ENCODE results near the gene OSBPL1A. TPM values are rescaled to one million over a fixed set of nuclear protein-coding genes. Genes with fewer than 3 reads are reported as not detected.

OSBPL1A gene
- total RNA-seq, 1 experiment from 2014 or later = 21.5 TPM

DNA sequence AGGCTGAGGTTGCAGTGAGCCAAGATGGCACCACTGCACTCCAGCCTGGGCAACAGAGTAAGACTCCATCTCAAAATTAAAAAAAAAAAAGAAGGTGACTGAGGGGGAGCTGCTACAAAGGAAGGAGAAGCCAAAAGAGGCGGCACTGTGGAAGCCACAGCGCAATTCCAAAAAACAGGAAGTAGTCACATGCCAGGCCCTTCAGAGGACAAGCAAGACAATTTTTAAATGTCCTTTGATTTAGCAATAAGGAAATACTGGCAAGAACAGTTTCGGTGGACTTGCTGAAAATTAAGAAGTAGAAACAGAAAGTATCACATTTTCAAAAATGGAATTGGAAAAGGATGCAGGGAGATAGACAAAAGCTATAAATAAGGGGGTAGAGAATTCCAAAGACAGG lies 122.8 kb downstream of the OSBPL1A start:
- H3K36me3 Mint-ChIP-seq (ENCODE audit: insufficient read depth, unreplicated experiment) = no peaks in the 10 kb centered on the region
- H3K27me3 Mint-ChIP-seq (ENCODE audit: insufficient read depth, unreplicated experiment) = no peaks in the 10 kb centered on the region
- no peak overlapping the region for H3K27ac Mint-ChIP-seq (ENCODE audit: low read depth, unreplicated experiment)
- BruUV-seq (replicated peaks) = no TSS peak
- intact Hi-C loops (cut with micrococcal nuclease) = no loop called here
- H3K4me3 Mint-ChIP-seq (ENCODE audit: unreplicated experiment) = no peak overlapping the region
- ChIA-PET POLR2A (interaction anchor here (0.6 kb wide), 1 partner anchor 853 kb away, joined by 3 read pairs; no protein-coding TSS in a partner anchor), CTCF (interaction anchor here (0.6 to 1.8 kb wide), 5 partner anchors 14 to 136 kb away, joined by 3 to 8 read pairs (median 4); partner anchors contain the start of gene CABYR)
- TF ChIP-seq, protein P1, sequence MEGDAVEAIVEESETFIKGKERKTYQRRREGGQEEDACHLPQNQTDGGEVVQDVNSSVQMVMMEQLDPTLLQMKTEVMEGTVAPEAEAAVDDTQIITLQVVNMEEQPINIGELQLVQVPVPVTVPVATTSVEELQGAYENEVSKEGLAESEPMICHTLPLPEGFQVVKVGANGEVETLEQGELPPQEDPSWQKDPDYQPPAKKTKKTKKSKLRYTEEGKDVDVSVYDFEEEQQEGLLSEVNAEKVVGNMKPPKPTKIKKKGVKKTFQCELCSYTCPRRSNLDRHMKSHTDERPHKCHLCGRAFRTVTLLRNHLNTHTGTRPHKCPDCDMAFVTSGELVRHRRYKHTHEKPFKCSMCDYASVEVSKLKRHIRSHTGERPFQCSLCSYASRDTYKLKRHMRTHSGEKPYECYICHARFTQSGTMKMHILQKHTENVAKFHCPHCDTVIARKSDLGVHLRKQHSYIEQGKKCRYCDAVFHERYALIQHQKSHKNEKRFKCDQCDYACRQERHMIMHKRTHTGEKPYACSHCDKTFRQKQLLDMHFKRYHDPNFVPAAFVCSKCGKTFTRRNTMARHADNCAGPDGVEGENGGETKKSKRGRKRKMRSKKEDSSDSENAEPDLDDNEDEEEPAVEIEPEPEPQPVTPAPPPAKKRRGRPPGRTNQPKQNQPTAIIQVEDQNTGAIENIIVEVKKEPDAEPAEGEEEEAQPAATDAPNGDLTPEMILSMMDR (IDR thresholded peaks at IDR 0.05; ENCODE audit: unreplicated experiment) = no peak
- no peak for DNase-seq (ENCODE audit: unreplicated experiment)
- no peaks in the 10 kb centered on the region for H3K9me3 Mint-ChIP-seq (ENCODE audit: unreplicated experiment)
- peaks cover 10% of the 10 kb centered on the region for H3K4me1 Mint-ChIP-seq (ENCODE audit: insufficient read depth, unreplicated experiment)

DNA sequence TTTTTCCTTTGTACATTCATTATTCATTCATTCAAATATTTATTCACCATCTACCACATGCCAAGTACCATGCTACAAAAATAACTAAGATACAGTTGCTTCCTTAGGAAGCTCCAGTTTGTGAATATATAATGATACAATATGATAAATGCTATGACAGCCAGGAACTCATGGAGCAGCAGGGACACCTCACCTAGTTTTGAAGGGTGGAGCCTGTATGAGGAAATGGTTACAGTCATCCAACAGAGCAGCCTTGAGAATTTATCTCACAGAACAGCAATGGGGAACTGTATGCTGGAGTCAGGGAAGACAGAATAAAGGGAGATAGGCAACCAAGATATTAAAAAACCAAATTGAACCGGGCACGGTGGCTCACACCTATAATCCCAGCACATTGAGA lies 124.0 kb downstream of the OSBPL1A start:
- H3K27me3 Mint-ChIP-seq (ENCODE audit: insufficient read depth, unreplicated experiment) = no peaks in the 10 kb centered on the region
- no peak overlapping the region for H3K4me3 Mint-ChIP-seq (ENCODE audit: unreplicated experiment)
- TF ChIP-seq, protein P1 (IDR thresholded peaks at IDR 0.05; ENCODE audit: unreplicated experiment) = no peak
- ChIA-PET POLR2A (interaction anchor here (0.7 to 1.8 kb wide), 3 partner anchors 11 to 445 kb away, joined by 3 to 5 read pairs (median 4); no protein-coding TSS in a partner anchor), CTCF (interaction anchor here (0.6 to 1.8 kb wide), 3 partner anchors 66 to 97 kb away, joined by 3 to 8 read pairs (median 3); no protein-coding TSS in a partner anchor)
- no TSS peak for BruUV-seq (replicated peaks)
- H3K27ac Mint-ChIP-seq (ENCODE audit: low read depth, unreplicated experiment) = no peak overlapping the region
- H3K36me3 Mint-ChIP-seq (ENCODE audit: insufficient read depth, unreplicated experiment) = no peaks in the 10 kb centered on the region
- DNase-seq (ENCODE audit: unreplicated experiment) = peak; percentile 24
- H3K9me3 Mint-ChIP-seq (ENCODE audit: unreplicated experiment) = no peaks in the 10 kb centered on the region
- peaks cover 22% of the 10 kb centered on the region for H3K4me1 Mint-ChIP-seq (ENCODE audit: insufficient read depth, unreplicated experiment)
- intact Hi-C loops (cut with micrococcal nuclease) = no loop called here

DNA sequence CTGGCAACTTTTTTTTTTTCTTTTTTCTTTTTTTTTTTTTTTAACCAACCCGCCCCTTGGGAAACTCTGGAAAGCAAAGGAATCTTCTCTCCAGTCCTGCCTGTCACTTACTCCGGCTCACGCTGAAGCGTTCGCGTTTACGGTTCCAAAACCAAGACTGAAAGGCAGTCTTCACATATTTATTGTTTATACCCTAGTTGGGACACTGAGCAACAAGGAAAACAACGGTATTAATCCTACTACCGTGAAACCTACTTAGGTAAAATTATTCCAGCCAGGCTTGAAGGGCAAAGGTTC lies 125.4 kb downstream of the OSBPL1A start:
- H3K4me1 Mint-ChIP-seq (ENCODE audit: insufficient read depth, unreplicated experiment) = peaks cover 26% of the 10 kb centered on the region
- H3K27me3 Mint-ChIP-seq (ENCODE audit: insufficient read depth, unreplicated experiment) = no peaks in the 10 kb centered on the region
- ChIA-PET POLR2A (interaction anchor here (0.5 to 3.2 kb wide), 6 partner anchors 9 to 1452 kb away, joined by 3 to 23 read pairs (median 7); partner anchors contain the start of genes CABYR and OSBPL1A), CTCF (interaction anchor here (1.1 to 1.5 kb wide), 2 partner anchors 19 to 96 kb away, joined by 4 to 6 read pairs; no protein-coding TSS in a partner anchor)
- no peak for DNase-seq (ENCODE audit: unreplicated experiment)
- peak overlapping the region; percentile 65 for H3K27ac Mint-ChIP-seq (ENCODE audit: low read depth, unreplicated experiment)
- peak overlapping the region; percentile 96 for H3K4me3 Mint-ChIP-seq (ENCODE audit: unreplicated experiment)
- intact Hi-C loops (cut with micrococcal nuclease) = loop anchor here (1.0 kb wide), 1 partner anchor 96 kb away; no protein-coding TSS in a partner anchor
- no TSS peak for BruUV-seq (replicated peaks)
- no peaks in the 10 kb centered on the region for H3K9me3 Mint-ChIP-seq (ENCODE audit: unreplicated experiment)
- TF ChIP-seq, protein P1 (IDR thresholded peaks at IDR 0.05; ENCODE audit: unreplicated experiment) = no peak
- no peaks in the 10 kb centered on the region for H3K36me3 Mint-ChIP-seq (ENCODE audit: insufficient read depth, unreplicated experiment)

DNA sequence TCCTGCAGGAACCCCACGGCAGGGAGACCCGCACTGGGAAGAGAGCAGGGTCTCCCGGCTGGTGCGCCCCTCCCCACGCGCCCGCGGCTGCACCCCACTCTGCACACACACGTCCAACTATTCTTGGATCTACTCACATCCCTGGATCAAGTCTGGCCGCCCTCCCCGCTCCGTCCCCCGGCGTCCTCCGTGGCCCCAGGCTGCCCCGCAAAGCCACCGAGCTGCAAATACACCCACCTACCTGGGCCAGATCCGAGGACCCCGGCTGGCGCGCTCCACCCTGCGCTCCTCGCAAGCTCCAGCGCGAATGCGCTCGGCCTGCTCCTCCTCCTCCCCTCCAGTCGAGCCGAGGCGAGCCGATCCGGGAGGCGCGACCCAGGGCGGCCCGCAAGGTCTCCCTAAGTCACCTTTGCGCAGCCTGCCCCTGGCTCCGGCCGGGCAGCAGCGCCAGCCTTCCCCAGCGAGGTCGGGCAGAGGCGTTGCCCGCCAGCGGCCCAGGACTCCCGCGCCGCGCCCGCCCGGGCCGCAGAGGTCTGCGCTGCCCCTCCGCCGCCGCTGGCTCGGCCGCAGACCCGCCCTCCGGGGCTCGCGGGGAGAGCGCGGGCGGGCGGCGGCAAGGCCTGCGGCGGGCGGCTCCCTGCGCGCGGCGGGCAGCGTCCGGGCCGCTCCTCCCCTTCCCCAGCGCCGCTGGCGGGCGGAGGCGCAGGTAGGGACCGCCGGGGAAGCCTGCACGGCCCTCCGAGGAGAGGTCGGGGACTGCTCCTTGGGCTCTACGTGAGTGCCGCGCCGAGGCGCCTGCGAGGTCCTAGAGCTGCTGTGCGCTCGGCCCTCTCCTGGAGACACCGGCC lies 126.0 kb downstream of the OSBPL1A start:
- H3K9me3 Mint-ChIP-seq (ENCODE audit: unreplicated experiment) = no peaks in the 10 kb centered on the region
- peak; percentile 79 for DNase-seq (ENCODE audit: unreplicated experiment)
- H3K36me3 Mint-ChIP-seq (ENCODE audit: insufficient read depth, unreplicated experiment) = no peaks in the 10 kb centered on the region
- TF ChIP-seq, protein P1 (IDR thresholded peaks at IDR 0.05; ENCODE audit: unreplicated experiment) = no peak
- BruUV-seq (replicated peaks) = no TSS peak
- H3K27me3 Mint-ChIP-seq (ENCODE audit: insufficient read depth, unreplicated experiment) = no peaks in the 10 kb centered on the region
- peak overlapping the region; percentile 96 for H3K4me3 Mint-ChIP-seq (ENCODE audit: unreplicated experiment)
- H3K4me1 Mint-ChIP-seq (ENCODE audit: insufficient read depth, unreplicated experiment) = peaks cover 26% of the 10 kb centered on the region
- ChIA-PET CTCF (interaction anchor here (0.7 to 2.5 kb wide), 4 partner anchors 19 to 214 kb away, joined by 3 to 12 read pairs (median 5); no protein-coding TSS in a partner anchor), POLR2A (interaction anchor here (0.5 to 3.2 kb wide), 14 partner anchors 9 to 1451 kb away, joined by 3 to 23 read pairs (median 4); partner anchors contain the start of genes CABYR, IMPACT and OSBPL1A)
- H3K27ac Mint-ChIP-seq (ENCODE audit: low read depth, unreplicated experiment) = peak overlapping the region; percentile 65
- intact Hi-C loops (cut with micrococcal nuclease) = loop anchor here (1.0 to 2.0 kb wide), 3 partner anchors 59 to 217 kb away; no protein-coding TSS in a partner anchor

All from MCF 10A (cell line).